ENCODE results near the gene ACAD10.
"Not testable (repeated sequence)": the region's sequence is repeated elsewhere in the genome, so short reads cannot be mapped to it uniquely, and the experiment has no call there.

ACAD10 gene

DNA sequence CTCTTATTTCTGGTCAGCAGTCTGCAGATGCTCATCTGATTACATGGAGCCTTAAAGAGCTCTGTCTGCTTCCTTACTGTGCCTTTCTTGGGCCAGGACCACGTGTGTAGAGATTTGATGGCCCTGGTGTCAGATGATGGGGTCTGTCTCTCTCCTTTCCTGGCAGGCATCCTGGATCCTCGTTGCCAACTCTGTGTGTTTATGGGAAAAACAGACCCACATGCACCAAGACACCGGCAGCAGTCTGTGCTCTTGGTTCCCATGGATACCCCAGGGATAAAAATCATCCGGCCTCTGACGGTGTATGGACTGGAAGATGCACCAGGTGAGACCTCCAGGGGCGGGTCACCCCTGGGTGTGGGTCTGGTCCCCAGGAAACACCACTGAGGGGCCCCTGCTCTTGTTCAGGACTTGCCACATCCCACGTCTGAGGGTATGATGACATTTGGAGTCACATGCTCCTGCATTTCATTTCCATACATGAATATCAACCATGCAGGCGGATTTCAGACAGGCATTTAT lies 62.4 kb downstream of the ACAD10 start:
- Mint-ChIP-seq H3K36me3 (peaks cover 22% of the 10 kb centered on the region), H3K9me3 (no peaks in the 10 kb centered on the region), H3K4me1 (no peaks in the 10 kb centered on the region), H3K4me3 (no peak overlapping the region), H3K27ac (no peak overlapping the region), H3K27me3 (no peaks in the 10 kb centered on the region)
- no peak for ATAC-seq (ENCODE audit: low read depth)
- DNase-seq (ENCODE audit: low spot score in 2 of 2), result no peak

DNA sequence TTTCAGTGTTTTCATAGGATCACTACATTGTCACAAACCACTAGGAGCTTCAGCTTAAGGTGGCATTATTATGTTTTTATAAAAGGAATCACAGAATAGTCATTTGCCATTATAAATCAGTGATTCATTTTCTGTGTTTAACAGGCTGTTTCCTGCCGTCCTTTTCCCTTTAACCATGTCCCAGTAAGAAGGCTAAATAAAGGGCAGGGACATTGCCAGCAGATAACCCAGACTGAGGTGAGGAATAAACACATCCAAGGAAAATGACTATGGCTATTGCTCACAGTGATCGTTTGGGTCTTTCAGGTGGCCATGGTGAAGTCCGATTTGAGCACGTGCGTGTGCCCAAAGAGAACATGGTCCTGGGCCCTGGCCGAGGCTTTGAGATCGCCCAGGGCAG lies 63.0 kb downstream of the ACAD10 start:
- H3K27me3 Mint-ChIP-seq, result no peaks in the 10 kb centered on the region
- no peaks in the 10 kb centered on the region for H3K4me1 Mint-ChIP-seq
- no peak overlapping the region for H3K4me3 Mint-ChIP-seq
- no peaks in the 10 kb centered on the region for H3K9me3 Mint-ChIP-seq
- H3K27ac Mint-ChIP-seq, result no peak overlapping the region
- no peak for DNase-seq (ENCODE audit: low spot score in 2 of 2)
- ATAC-seq (ENCODE audit: low read depth), result no peak
- H3K36me3 Mint-ChIP-seq, result peaks cover 22% of the 10 kb centered on the region

DNA sequence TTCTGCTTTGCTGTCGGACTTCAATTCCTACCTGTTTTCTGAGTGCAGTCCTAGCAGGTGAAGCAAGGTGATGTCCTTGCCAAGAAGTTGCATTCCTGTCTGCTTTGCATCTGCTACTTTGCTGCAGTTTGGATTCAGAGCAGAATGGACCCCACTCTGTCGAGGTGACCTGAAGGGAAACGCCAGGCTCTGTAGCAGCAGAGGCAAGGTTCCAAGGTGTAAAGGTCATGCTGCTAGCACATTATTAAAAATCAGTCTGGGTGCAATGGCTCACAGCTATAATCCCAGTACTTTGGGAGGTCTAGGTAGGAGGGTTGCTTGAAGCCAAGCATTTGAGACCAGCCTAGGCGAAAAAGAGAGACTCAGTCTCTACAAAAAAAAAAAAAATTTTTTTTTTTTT lies 63.5 kb downstream of the ACAD10 start:
- Mint-ChIP-seq H3K27me3 (no peaks in the 10 kb centered on the region), H3K4me3 (no peak overlapping the region), H3K36me3 (peaks cover 20% of the 10 kb centered on the region), H3K27ac (no peak overlapping the region), H3K9me3 (no peaks in the 10 kb centered on the region), H3K4me1 (no peaks in the 10 kb centered on the region)
- ATAC-seq (ENCODE audit: low read depth) (no peak), DNase-seq (ENCODE audit: low spot score in 2 of 2) (no peak)

DNA sequence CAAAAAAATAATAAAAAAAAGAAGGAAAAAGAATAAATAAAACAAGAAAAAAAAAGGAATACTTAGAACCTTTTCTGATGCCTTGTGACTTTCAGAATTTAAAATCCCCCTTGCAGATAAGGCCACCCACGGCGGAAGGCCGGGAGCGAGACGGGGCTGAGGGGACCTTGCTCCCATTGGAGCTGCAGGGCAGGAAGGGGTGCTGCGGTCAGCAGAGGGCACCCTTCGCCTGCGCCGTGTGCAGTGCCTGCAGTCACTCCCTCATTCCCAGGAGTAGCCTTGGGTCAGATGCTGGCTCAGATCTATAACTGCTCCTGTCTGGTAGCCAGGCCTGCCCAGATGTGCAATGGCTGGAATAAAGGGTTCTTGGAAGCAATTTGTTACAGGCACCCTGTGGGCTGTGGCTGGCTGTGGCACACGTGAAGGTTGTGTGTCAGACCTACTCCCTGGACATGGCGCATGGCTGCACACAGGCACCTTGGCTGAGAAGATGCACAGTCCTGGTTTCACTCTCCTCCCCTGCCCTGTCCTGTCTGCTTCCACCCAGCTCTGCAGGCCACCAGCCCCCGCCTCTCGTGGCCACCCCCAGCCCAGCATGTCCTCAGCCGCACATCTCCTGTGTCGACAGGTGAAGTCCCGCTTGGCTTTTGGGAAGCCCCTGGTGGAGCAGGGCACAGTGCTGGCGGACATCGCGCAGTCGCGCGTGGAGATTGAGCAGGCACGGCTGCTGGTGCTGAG lies 67.5 kb downstream of the ACAD10 start:
- Mint-ChIP-seq H3K36me3 (peaks cover 6% of the 10 kb centered on the region), H3K9me3 (no peaks in the 10 kb centered on the region), H3K4me3 (no peak overlapping the region), H3K27ac (peak overlapping the region; percentile 65), H3K27me3 (no peaks in the 10 kb centered on the region), H3K4me1 (peaks cover 8% of the 10 kb centered on the region)
- ATAC-seq (ENCODE audit: low read depth) (peak; percentile 51), DNase-seq (ENCODE audit: low spot score in 2 of 2) (peak in 1 of 2 donors; percentile 21)

DNA sequence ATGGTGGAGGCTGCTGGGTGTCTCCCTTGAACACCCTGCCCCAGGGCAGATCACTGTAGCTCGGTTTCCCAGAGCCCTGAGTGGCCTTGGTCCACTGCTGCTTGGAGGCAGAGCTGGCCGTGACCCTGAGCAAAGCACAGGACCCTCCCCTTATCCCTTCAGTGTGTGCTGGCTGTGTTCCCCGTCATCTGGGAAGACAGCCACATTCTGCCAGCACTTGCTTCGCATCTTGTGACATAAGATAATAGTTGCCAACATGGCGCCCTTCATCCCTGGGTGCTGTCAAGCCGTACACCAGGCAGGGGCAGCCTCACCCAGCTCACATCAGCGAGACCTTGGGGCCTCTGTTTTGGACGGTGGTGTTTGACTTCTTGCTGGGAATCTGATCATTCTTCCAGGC lies 68.8 kb downstream of the ACAD10 start:
- H3K27ac Mint-ChIP-seq, result no peak overlapping the region
- H3K27me3 Mint-ChIP-seq, result no peaks in the 10 kb centered on the region
- H3K4me3 Mint-ChIP-seq, result no peak overlapping the region
- H3K9me3 Mint-ChIP-seq, result no peaks in the 10 kb centered on the region
- H3K36me3 Mint-ChIP-seq, result peaks cover 3% of the 10 kb centered on the region
- peaks cover 12% of the 10 kb centered on the region for H3K4me1 Mint-ChIP-seq
- DNase-seq (ENCODE audit: low spot score in 2 of 2), result no peak
- no peak for ATAC-seq (ENCODE audit: low read depth)

DNA sequence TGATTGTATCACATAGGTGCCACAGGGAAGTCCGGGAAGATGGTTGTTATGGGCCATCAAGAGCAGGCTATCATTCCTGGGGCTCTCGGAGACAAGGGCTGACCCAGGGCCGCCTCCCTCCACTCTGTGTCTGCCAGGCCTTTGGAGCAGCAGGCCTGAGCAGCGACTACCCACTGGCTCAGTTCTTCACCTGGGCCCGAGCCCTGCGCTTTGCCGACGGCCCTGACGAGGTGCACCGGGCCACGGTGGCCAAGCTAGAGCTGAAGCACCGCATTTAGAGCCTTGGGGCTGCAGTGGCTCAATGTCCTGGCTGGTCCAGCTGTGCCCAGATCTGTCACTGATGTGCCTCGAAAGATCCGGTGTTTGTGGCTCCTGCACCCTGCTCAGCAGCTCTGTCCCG lies 70.3 kb downstream of the ACAD10 start:
- DNase-seq (ENCODE audit: low spot score in 2 of 2) (no peak), ATAC-seq (ENCODE audit: low read depth) (no peak)
- Mint-ChIP-seq H3K4me3 (no peak overlapping the region), H3K27ac (no peak overlapping the region), H3K27me3 (no peaks in the 10 kb centered on the region), H3K4me1 (peaks cover 23% of the 10 kb centered on the region), H3K36me3 (peaks cover 1% of the 10 kb centered on the region), H3K9me3 (no peaks in the 10 kb centered on the region)

DNA sequence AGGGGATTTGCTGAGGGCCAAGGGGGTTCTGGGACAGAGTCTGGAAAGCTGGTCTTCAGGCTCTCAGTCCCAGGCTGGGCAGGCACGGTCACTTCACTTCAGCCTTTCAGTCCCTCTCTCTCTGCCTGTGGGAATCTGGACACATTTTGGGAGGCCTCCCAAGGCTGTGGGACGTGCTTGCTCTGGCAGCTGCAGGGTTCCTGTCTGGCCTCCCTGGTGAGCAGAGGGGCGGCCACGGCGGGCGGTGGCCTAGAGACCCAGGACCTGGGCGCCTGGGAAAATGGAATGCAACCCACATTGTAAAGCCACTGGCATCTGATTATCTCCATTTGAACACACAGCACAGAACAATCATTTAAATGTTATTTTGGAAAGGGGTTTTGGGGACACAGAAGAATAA lies 70.8 kb downstream of the ACAD10 start:
- DNase-seq (ENCODE audit: low spot score in 2 of 2) (no peak), ATAC-seq (ENCODE audit: low read depth) (no peak)
- Mint-ChIP-seq H3K9me3 (no peaks in the 10 kb centered on the region), H3K36me3 (peaks cover 1% of the 10 kb centered on the region), H3K27ac (no peak overlapping the region), H3K27me3 (no peaks in the 10 kb centered on the region), H3K4me3 (no peak overlapping the region), H3K4me1 (peaks cover 27% of the 10 kb centered on the region)

DNA sequence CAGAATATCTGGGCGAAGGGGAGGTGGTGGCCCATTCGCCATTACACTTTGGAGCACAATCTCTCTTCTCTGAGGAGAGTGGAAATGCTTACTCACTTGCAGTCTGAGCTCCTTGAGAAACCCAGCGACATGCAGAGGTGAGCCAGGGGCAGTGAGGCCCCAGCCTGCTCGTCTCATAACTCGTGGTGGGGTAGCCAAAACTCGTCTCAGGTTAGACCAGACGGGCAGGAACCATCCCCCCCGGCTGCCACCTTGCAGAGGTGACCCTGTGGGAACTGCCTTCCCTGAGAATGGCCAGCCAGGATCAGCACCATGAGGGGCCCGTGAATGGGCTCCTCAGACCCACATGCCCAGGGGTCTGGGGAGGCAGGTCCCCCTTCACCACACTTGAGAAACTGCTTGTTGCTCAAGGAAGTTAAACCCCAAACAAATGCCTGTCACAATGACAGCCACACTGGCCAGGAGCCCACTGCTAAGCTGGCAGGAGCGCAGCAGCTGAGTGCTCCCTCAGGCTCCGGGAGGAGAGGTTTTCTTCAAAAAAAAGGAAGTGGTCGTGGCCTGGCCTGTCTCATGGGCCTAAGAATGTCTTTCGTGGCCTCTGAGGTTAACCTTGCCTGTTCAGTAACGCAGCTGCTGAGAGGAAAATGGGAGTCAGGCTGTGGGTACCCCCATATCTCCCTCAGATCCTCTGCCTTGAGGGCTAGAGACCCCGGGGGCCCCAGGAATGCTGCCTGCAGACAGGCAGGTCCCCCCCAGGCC lies 71.7 kb downstream of the ACAD10 start:
- DNase-seq (ENCODE audit: low spot score in 2 of 2) (no peak), ATAC-seq (ENCODE audit: low read depth) (peak; percentile 70)
- Mint-ChIP-seq H3K4me1 (peaks cover 34% of the 10 kb centered on the region), H3K36me3 (peaks cover 1% of the 10 kb centered on the region), H3K4me3 (no peak overlapping the region), H3K9me3 (no peaks in the 10 kb centered on the region), H3K27ac (no peak overlapping the region), H3K27me3 (no peaks in the 10 kb centered on the region)

DNA sequence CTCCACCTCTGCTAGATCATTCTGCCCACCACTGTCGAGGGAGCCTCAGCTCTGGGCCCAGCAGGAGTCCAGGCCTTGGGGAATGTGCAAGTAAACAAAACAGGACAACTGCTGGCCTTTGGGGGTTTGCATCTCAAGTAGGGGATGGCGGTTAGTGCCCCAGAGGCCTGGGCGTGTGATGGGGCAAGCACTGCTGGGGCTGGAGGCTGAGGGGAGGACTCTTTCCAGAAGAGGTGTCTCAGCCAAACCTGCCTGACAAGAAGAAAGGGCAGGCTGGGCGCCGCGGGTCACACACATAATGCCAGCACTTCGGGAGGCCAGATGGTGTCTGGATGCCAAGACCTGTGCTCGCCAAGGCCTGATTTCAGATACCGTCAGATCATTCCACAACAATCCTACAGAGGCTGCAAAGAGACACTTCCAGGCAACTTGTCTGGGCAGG lies 72.3 kb downstream of the ACAD10 start:
- H3K36me3 Mint-ChIP-seq, result peaks cover 1% of the 10 kb centered on the region
- no peak overlapping the region for H3K27ac Mint-ChIP-seq
- H3K9me3 Mint-ChIP-seq, result no peaks in the 10 kb centered on the region
- H3K4me3 Mint-ChIP-seq, result no peak overlapping the region
- H3K27me3 Mint-ChIP-seq, result no peaks in the 10 kb centered on the region
- no peak for DNase-seq (ENCODE audit: low spot score in 2 of 2)
- ATAC-seq (ENCODE audit: low read depth), result no peak
- H3K4me1 Mint-ChIP-seq, result peaks cover 40% of the 10 kb centered on the region

DNA sequence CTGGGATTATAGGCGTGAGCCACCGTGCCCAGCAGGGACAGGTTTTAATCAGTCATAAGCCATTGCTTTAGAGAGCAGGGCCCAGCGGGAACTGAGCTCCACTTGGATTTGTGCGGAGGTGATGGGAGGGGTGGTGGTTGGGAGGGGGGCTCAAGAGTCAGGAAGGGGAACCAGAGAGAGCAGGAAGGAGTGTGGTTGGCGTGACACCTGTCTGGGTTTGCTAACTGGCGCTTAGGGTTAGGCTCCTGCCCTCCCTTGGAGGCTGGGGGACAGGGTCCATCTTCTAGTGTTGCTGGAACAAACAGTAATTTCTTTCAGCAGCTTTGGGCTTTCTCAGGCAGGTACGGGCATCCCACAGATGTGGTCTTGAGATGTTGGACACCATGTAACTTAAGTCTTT lies 73.4 kb downstream of the ACAD10 start:
- Mint-ChIP-seq H3K9me3 (no peaks in the 10 kb centered on the region), H3K36me3 (peaks cover 1% of the 10 kb centered on the region), H3K4me1 (peaks cover 49% of the 10 kb centered on the region), H3K27me3 (no peaks in the 10 kb centered on the region), H3K27ac (no peak overlapping the region), H3K4me3 (no peak overlapping the region)
- no peak for ATAC-seq (ENCODE audit: low read depth)
- DNase-seq (ENCODE audit: low spot score in 2 of 2), result no peak

DNA sequence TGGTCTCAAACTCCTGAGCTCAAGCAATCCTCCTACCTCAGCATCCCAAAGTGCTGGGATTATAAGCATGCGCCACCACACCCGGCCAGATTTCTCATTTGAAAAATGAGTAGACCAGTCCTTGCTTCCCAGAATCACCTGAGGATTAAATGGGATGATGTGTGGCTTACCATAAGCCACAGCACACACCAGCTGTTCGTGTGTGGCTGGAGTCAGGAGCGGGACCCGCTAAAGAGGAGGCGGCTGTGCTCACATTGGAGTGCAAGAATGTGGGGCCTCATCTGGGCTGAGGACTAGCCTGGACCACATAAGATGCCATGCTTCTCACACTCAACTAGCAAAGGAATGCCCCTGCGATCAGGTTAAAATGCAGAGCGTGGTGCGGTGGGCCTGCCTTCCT lies 74.1 kb downstream of the ACAD10 start:
- peaks cover 1% of the 10 kb centered on the region for H3K36me3 Mint-ChIP-seq
- no peaks in the 10 kb centered on the region for H3K27me3 Mint-ChIP-seq
- H3K4me3 Mint-ChIP-seq, result no peak overlapping the region
- no peak for ATAC-seq (ENCODE audit: low read depth)
- H3K9me3 Mint-ChIP-seq, result no peaks in the 10 kb centered on the region
- H3K27ac Mint-ChIP-seq, result no peak overlapping the region
- peaks cover 55% of the 10 kb centered on the region for H3K4me1 Mint-ChIP-seq
- DNase-seq (ENCODE audit: low spot score in 2 of 2), result no peak

DNA sequence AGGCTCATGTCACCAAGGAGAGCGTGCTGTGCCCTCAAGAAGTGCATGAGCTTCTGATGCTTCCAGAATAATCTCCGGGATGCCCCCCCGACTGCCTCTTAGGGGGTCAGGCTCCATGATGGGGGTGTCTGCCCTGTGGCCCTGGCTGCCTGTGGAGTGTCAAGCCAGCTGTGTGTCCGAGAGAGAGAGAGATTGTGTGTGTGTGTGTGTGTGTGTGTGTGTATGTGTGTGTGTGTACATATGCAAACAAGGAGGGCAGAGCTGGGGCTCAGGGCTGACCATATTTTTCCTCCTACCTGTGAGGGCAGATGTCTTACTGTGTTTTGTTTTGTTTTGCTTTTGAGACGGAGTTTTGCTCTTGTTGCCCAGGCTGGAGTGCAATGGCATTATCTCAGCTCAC lies 75.2 kb downstream of the ACAD10 start:
- Mint-ChIP-seq H3K36me3 (no peaks in the 10 kb centered on the region), H3K27me3 (no peaks in the 10 kb centered on the region), H3K4me3 (peak overlapping the region; percentile 77), H3K27ac (peak overlapping the region; percentile 88), H3K9me3 (no peaks in the 10 kb centered on the region), H3K4me1 (peaks cover 56% of the 10 kb centered on the region)
- peak; percentile 39 for ATAC-seq (ENCODE audit: low read depth)
- DNase-seq (ENCODE audit: low spot score in 2 of 2), result no peak

DNA sequence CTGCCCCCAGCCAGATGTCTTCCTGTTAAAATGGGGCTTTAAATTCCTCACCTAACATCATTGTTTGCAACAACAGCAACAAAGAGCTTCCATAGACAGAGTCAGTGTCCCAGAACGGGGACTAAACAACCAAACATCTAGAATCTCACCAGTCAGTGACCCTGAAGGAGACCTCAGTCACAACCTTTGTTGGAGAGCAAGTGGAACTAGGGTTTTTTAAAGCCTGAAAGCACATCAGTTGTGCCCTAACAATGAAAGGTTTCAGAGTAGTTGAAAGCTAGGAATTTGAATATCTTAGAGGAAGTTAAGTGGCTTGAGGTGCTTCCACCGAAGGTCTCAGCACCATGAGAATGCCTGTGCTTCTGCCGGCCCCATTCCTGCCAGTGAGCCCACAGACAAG lies 75.9 kb downstream of the ACAD10 start:
- peak overlapping the region; percentile 77 for H3K4me3 Mint-ChIP-seq
- peaks cover 2% of the 10 kb centered on the region for H3K36me3 Mint-ChIP-seq
- peaks cover 3% of the 10 kb centered on the region for H3K9me3 Mint-ChIP-seq
- H3K4me1 Mint-ChIP-seq, result peaks cover 60% of the 10 kb centered on the region
- ATAC-seq (ENCODE audit: low read depth) (peak; percentile 40), DNase-seq (ENCODE audit: low spot score in 2 of 2) (no peak)
- peaks cover 2% of the 10 kb centered on the region for H3K27me3 Mint-ChIP-seq
- peak overlapping the region; percentile 88 for H3K27ac Mint-ChIP-seq

DNA sequence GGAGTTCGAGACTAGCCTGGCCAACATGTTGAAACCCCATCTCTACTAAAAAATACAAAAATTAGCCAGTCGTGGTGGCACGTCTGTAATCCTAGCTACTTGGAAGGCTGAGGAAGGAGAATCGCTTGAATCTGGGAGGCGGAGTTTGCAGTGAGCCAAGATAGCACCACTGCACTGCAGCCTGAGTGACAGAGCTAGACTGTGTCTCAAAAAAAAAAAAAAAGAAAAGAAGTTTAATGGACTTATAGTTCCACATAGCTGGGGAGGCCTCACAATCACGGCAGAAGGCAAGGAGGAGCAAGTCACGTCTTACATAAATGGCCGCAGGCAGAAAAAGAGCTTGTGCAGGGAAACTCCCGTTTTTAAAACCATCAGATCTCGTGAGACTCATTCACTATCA lies 77.7 kb downstream of the ACAD10 start:
- H3K36me3 Mint-ChIP-seq; H3K9me3 Mint-ChIP-seq; H3K27me3 Mint-ChIP-seq; ATAC-seq (ENCODE audit: low read depth); DNase-seq (ENCODE audit: low spot score in 2 of 2): not testable (repeated sequence)
- H3K27ac Mint-ChIP-seq, result peak overlapping the region; percentile 71
- peak overlapping the region; percentile 50 for H3K4me3 Mint-ChIP-seq
- peaks cover 59% of the 10 kb centered on the region for H3K4me1 Mint-ChIP-seq

All from memory B cell (primary cell).